ENCODE data around the gene NOL11.

NOL11 gene

DNA sequence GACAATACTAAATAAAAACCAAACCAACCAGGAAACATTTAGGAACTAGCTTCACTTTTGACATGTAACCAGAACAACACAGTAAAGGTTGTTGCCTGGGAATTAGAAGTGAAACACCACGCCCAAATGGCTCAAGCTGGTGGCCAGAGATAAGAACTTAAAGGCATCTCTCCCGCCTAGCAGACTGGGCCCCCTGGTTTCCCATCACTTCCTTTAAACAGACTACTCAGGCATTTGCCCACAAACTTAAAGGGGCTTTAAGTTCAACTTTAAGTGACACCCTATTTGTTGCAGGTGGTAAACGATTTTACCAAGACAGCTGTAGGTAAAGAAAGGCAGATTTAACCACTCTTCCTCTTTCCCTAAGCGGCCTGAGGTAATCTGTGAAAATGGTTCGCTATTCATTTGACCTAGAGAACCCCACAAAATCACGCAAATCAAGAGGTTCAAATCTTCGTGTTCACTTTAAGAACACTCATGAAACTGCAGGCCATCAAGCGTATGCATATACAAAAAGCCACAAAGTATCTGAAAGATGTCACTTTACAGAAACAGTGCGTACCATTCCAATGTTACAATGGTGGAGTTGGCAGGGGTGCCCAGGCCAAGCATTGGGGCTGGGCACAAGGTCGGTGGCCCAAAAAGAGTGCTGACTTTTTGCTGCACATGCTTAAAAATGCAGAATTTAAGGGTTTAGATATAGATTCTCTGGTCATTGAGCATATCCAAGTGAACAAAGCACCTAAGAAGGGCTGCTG, 66.8 kb downstream of the NOL11 start:
- TF ChIP-seq, protein P1, sequence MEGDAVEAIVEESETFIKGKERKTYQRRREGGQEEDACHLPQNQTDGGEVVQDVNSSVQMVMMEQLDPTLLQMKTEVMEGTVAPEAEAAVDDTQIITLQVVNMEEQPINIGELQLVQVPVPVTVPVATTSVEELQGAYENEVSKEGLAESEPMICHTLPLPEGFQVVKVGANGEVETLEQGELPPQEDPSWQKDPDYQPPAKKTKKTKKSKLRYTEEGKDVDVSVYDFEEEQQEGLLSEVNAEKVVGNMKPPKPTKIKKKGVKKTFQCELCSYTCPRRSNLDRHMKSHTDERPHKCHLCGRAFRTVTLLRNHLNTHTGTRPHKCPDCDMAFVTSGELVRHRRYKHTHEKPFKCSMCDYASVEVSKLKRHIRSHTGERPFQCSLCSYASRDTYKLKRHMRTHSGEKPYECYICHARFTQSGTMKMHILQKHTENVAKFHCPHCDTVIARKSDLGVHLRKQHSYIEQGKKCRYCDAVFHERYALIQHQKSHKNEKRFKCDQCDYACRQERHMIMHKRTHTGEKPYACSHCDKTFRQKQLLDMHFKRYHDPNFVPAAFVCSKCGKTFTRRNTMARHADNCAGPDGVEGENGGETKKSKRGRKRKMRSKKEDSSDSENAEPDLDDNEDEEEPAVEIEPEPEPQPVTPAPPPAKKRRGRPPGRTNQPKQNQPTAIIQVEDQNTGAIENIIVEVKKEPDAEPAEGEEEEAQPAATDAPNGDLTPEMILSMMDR (conservative IDR thresholded peaks at IDR 0.05): no peak

DNA sequence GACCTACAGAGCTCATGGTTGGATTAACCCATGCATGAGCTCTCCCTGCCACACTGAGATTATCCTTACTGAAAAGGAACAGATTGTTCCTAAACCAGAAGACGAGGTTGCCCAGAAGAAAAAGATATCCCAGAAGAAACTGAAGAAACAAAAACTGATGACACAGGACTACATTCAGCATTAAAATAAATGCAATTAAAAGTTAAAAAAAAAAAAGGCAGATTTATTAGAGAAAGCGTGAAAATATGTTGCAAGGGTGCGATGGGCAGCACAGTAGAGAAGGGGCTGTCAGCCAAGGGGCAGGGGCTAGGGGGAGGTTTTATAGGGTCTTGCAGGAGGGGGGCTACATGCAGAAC, 67.4 kb downstream of the NOL11 start:
- TF ChIP-seq, protein P1 (conservative IDR thresholded peaks at IDR 0.05): no peak
- H3K27ac ChIP-seq: no peak overlapping the region

More for the DNA sequence above, 66.8 kb downstream of the NOL11 start:
- H3K27ac ChIP-seq: no peak overlapping the region

DNA sequence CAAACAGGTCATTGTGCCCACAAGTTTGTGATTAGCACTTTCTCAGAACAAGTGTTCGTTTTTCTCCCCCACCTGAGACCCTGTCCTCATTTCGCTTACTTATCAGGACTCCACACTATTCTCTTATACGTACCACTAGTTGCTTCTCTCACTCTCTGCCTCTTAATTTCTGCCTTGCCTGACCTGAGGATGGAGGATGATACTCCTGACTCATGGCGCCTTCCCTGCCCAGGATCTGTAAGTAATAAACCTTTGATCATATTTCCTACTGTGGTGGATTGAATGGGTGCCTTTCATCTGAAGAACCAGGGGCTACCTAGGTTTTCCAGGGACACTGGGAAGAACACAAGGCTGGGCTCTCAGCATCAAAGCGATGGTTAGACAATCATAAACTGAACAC, 67.8 kb downstream of the NOL11 start:
- TF ChIP-seq, protein P1 (conservative IDR thresholded peaks at IDR 0.05): no peak
- H3K27ac ChIP-seq: no peak overlapping the region
